ENCODE measurements around the gene SLC38A9.
A peak's percentile ranks its signal among the peaks of the same experiment; 100 is the strongest.

The SLC38A9 gene

DNA sequence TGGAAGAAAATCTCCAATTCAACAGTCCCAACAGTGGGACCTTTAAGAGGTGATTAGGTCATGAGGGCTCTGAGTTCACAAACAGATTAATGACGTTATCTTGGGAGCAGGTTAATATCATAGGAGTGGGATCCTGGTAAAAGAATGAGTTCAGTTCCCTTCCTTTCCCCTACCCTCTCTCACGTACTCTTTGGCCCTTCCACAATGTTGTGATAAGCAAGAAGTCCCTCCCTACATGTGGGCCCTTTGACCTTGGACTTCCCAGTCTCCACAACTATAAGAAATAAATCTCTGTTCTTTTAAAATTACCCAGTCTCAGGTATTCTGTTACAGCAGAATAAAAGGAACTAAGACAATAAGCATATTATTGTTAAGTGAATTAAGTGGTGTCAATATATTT lies 37.8 kb downstream of the SLC38A9 start:
- no peak overlapping the region for H3K27ac ChIP-seq
- CTCF ChIA-PET: interaction anchor here (0.6 kb wide), 2 partner anchors 90 to 178 kb away, joined by 3 read pairs; no protein-coding TSS in a partner anchor

DNA sequence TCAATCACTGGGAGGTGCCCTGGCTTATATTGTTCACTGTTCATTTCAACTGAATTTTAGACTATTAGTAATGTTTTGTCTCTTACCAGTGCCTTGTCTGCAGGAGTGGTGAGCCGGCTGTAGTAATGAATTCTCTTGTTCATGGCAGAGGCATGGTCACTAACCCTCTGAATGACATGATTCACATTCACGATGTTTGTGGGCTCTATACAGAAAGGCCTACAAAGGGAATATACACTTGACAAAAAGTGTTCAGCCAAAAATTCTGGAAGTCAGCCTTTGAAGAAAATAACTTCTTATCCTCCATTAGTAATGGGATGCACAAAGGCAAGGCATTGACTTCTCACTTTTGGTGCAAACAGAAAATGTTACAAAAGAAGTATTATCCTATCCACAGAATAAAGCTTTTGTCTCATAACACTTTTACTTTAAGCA lies 39.6 kb downstream of the SLC38A9 start:
- CTCF ChIA-PET: interaction anchor here (0.6 to 0.7 kb wide), 2 partner anchors 200 to 371 kb away, joined by 3 read pairs; no protein-coding TSS in a partner anchor

More for the DNA sequence above, 37.8 kb downstream of the SLC38A9 start:
- POLR2A ChIA-PET (ENCODE audit: low non-redundant PET): no interaction called here
- DNase-seq (ENCODE audit: low spot score): no peak
- TF ChIP-seq, protein P1, sequence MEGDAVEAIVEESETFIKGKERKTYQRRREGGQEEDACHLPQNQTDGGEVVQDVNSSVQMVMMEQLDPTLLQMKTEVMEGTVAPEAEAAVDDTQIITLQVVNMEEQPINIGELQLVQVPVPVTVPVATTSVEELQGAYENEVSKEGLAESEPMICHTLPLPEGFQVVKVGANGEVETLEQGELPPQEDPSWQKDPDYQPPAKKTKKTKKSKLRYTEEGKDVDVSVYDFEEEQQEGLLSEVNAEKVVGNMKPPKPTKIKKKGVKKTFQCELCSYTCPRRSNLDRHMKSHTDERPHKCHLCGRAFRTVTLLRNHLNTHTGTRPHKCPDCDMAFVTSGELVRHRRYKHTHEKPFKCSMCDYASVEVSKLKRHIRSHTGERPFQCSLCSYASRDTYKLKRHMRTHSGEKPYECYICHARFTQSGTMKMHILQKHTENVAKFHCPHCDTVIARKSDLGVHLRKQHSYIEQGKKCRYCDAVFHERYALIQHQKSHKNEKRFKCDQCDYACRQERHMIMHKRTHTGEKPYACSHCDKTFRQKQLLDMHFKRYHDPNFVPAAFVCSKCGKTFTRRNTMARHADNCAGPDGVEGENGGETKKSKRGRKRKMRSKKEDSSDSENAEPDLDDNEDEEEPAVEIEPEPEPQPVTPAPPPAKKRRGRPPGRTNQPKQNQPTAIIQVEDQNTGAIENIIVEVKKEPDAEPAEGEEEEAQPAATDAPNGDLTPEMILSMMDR (conservative IDR thresholded peaks at IDR 0.05; ENCODE audit: low read depth): no peak

GRCh38 chr5:55671975-55672374 lies 40.1 kb downstream of the SLC38A9 start:
- ChIA-PET CTCF (interaction anchor here (0.6 kb wide), 1 partner anchor 200 kb away, joined by 3 read pairs; no protein-coding TSS in a partner anchor), POLR2A (ENCODE audit: low non-redundant PET) (no interaction called here)
- no peak for DNase-seq (ENCODE audit: low spot score)
- no peak overlapping the region for H3K27ac ChIP-seq
- TF ChIP-seq, protein P1 (conservative IDR thresholded peaks at IDR 0.05; ENCODE audit: low read depth): no peak

More for the DNA sequence above, 39.6 kb downstream of the SLC38A9 start:
- DNase-seq (ENCODE audit: low spot score): no peak
- POLR2A ChIA-PET (ENCODE audit: low non-redundant PET): no interaction called here
- H3K27ac ChIP-seq: no peak overlapping the region
- TF ChIP-seq, protein P1 (conservative IDR thresholded peaks at IDR 0.05; ENCODE audit: low read depth): no peak

GRCh38 chr5:55668356-55668755 lies 43.8 kb downstream of the SLC38A9 start:
- POLR2A ChIA-PET (ENCODE audit: low non-redundant PET): no interaction called here
- TF ChIP-seq, protein P1 (conservative IDR thresholded peaks at IDR 0.05; ENCODE audit: low read depth): no peak
- CTCF ChIA-PET: no interaction called here
- DNase-seq (ENCODE audit: low spot score): peak; percentile 85
- no peak overlapping the region for H3K27ac ChIP-seq

- DNase-seq (ENCODE audit: low spot score): no peak
- peak overlapping the region; percentile 61 for H3K27ac ChIP-seq
- POLR2A ChIA-PET (ENCODE audit: low non-redundant PET): no interaction called here
- CTCF ChIA-PET: no interaction called here
- TF ChIP-seq, protein P1 (conservative IDR thresholded peaks at IDR 0.05; ENCODE audit: low read depth): no peak
These were observed 44.2 kb downstream of the SLC38A9 start for GRCh38 chr5:55667938-55668337.

DNA sequence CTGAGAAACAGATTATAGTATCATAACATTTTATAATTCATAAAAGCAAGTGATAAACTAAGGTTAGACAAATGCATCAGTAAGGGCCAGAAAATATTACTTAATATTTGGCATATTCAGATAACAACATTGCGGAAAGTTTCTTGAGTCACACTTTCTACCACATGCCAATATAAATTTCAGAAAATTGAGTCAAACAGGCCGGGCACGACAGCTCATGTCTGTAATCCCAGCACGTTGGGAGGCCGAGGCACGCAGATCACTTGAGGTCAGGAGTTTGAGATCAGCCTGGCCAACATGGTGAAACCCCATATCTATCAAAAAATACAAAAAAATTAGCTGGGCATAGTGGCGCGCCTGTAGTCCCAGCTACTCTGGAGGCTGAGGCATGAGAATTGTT lies 47.1 kb downstream of the SLC38A9 start:
- POLR2A ChIA-PET (ENCODE audit: low non-redundant PET): no interaction called here
- CTCF ChIA-PET: no interaction called here
- H3K27ac ChIP-seq: peak overlapping the region; percentile 48; the same call in 1 of the 2 replicates
- TF ChIP-seq, protein P1 (conservative IDR thresholded peaks at IDR 0.05; ENCODE audit: low read depth): no peak
- DNase-seq (ENCODE audit: low spot score): no peak

Data from RWPE1 (cell line).